HepG2 (cell line): ENCODE measurements around the gene TNFAIP1. TPM values are rescaled to one million over a fixed set of nuclear protein-coding genes. Genes with fewer than 3 reads are reported as not detected.

Source experiments
- ATAC-seq: fragments of 200-7000 bp; cut with Tn5 transposase; 3 replicates; pipeline ENCODE4 v1.9.1; 2020; ENCODE audit warnings: mild to moderate bottlenecking, moderate library complexity
- BruUV-seq: library from RNA; stranded (reverse); fragments of 400-500 nt; replicated peaks from 2 replicates; lab custom pipeline; 2021; lab: Mats Ljungman, UMichigan
- CTCF ChIA-PET: fragments of 300-600 bp; formaldehyde crosslinking; extraction: SDS; loops from one replicate; lab custom pipeline; 2021; ENCODE audit warnings: low total read pairs, inconsistent platforms, low intra/inter-chr PET ratio; lab: Yijun Ruan, JAX
- POLR2A ChIA-PET: fragments of 350-600 bp; sonication (Branson Sonifier 250); formaldehyde crosslinking; loops from one replicate; lab custom pipeline; 2020; ENCODE audit warnings: antibody characterized with exemption, inconsistent platforms; lab: Yijun Ruan, JAX
- DNase-seq: peaks from one replicate; pipeline ENCODE4 v3.0.0-alpha.2; 2015; ENCODE audit warnings: low spot score
- FAIRE-seq: peaks from 3 replicates; lab custom pipeline; 2011; peaks lifted over from hg19 to GRCh38; lab: Jason Lieb, UNC
- H2AFZ ChIP-seq: one replicate; pipeline ENCODE4 v1.6.1; 2011; ENCODE audit warnings: low read length, inconsistent platforms
- H3K27ac ChIP-seq: fragments of 300-600 bp; 3 replicates; pipeline ENCODE4 v1.8.0; 2011; ENCODE audit warnings: mixed run types, mild to moderate bottlenecking, mixed read lengths, low read length, inconsistent platforms; ENCODE audit not compliant: insufficient read depth; ENCODE audit errors: extremely low read length
- H3K27me3 ChIP-seq, 2 experiments: fragments of 200-600 bp in 1 of 2; 2 replicates in 1 of 2; 3 replicates in 1 of 2; pipeline versions ENCODE4 v1.6.0 to v1.8.0; 2011; ENCODE audit warnings: low read length in 2 of 2, mild to moderate bottlenecking in 2 of 2, moderate library complexity in 2 of 2, inconsistent platforms in 1 of 2; ENCODE audit not compliant: insufficient read depth in 2 of 2, control insufficient read depth in 1 of 2
- H3K36me3 ChIP-seq, 2 experiments: fragments of 200-600 bp in 1 of 2; replicated peaks in 1 of 2; 2 replicates in 1 of 2; 3 replicates in 1 of 2; pipeline versions ENCODE4 v1.5.1 to v1.8.0; 2011; ENCODE audit warnings: low read length in 2 of 2, inconsistent platforms in 1 of 2; ENCODE audit not compliant: insufficient read depth in 2 of 2, control insufficient read depth in 1 of 2
- H3K4me1 ChIP-seq: 2 replicates; pipeline ENCODE4 v1.5.1; 2012; ENCODE audit warnings: low read length, inconsistent platforms; ENCODE audit not compliant: insufficient read depth
- H3K4me2 ChIP-seq: 2 replicates; pipeline ENCODE4 v1.6.0; 2011; ENCODE audit warnings: low read depth, low read length, inconsistent platforms
- H3K4me3 ChIP-seq, 3 experiments: fragments of 200-600 bp in 1 of 3; sonication (generic), shearing (Covaris generic) in 1 of 3; replicated peaks in 1 of 3; 2 replicates each; pipeline ENCODE4 v1.5.1; 2011 to 2016; ENCODE audit warnings: low read length in 3 of 3, inconsistent platforms in 2 of 3, low read depth in 2 of 3, mild to moderate bottlenecking in 2 of 3, control low read depth in 1 of 3, mixed read lengths in 1 of 3; ENCODE audit not compliant: insufficient read depth in 1 of 3
- H3K79me2 ChIP-seq: one replicate; pipeline ENCODE4 v1.6.1; 2011; ENCODE audit warnings: low read length, inconsistent platforms; ENCODE audit not compliant: insufficient read depth
- H3K9ac ChIP-seq: 2 replicates; pipeline ENCODE4 v1.6.0; 2011; ENCODE audit warnings: mild to moderate bottlenecking, low read depth, low read length, inconsistent platforms; ENCODE audit not compliant: insufficient read depth
- H3K9me3 ChIP-seq: 2 replicates; pipeline ENCODE4 v1.5.1; 2012; ENCODE audit warnings: mild to moderate bottlenecking, low read length
- H4K20me1 ChIP-seq: 2 replicates; pipeline ENCODE4 v1.6.0; 2011; ENCODE audit warnings: inconsistent platforms, mild to moderate bottlenecking, low read length, moderate library complexity; ENCODE audit not compliant: insufficient read depth
- EEA1 ChIP-seq: sonication (generic); formaldehyde crosslinking; IDR thresholded peaks from 2 replicates; pipeline ENCODE4 v1.5.1; 2020; ENCODE audit warnings: mild to moderate bottlenecking, missing genetic modification reagents, borderline replicate concordance
- ELF3 ChIP-seq: IDR thresholded peaks from 2 replicates; pipeline ENCODE4 v1.6.1; 2016; ENCODE audit warnings: missing genetic modification reagents, missing compliant biosample characterization
- HMGXB4 ChIP-seq, 2 experiments: sonication (generic) in 1 of 2; formaldehyde crosslinking in 1 of 2; IDR thresholded peaks; 2 replicates each; pipeline versions ENCODE4 v1.4.0 to v1.6.1; 2018 to 2020; ENCODE audit warnings: missing genetic modification reagents in 2 of 2, borderline replicate concordance in 1 of 2, low read depth in 1 of 2, mild to moderate bottlenecking in 1 of 2, missing biosample characterization in 1 of 2
- MED1 ChIP-seq: sonication (generic); formaldehyde crosslinking; IDR thresholded peaks from 2 replicates; pipeline ENCODE4 v1.4.0; 2020; ENCODE audit warnings: missing genetic modification reagents
- MXD3 ChIP-seq: IDR thresholded peaks from 2 replicates; pipeline ENCODE4 v1.6.1; 2016; ENCODE audit warnings: mild to moderate bottlenecking, missing biosample characterization, missing genetic modification reagents
- NR2F1 ChIP-seq, 2 experiments: fragments of 450-650 bp in 1 of 2; formaldehyde crosslinking in 1 of 2; IDR thresholded peaks; 2 replicates each; pipeline versions ENCODE4 v1.5.0 to v1.6.1; 2016 to 2020; ENCODE audit warnings: mild to moderate bottlenecking in 1 of 2, missing compliant biosample characterization in 1 of 2, missing genetic modification reagents in 1 of 2, moderate library complexity in 1 of 2
- TARDBP ChIP-seq: sonication (generic); formaldehyde crosslinking; IDR thresholded peaks from 2 replicates; pipeline ENCODE4 v1.8.0; 2022; ENCODE audit warnings: mild to moderate bottlenecking, missing genetic modification reagents
- TFDP2 ChIP-seq: sonication (generic); formaldehyde crosslinking; IDR thresholded peaks from 2 replicates; pipeline ENCODE4 v1.4.0; 2020; ENCODE audit warnings: missing genetic modification reagents
- ZNF674 ChIP-seq: sonication (generic); formaldehyde crosslinking; IDR thresholded peaks from 2 replicates; pipeline ENCODE4 v1.5.0; 2020; ENCODE audit warnings: low read depth, mild to moderate bottlenecking, missing genetic modification reagents
- WGBS: methylation state at CpG from one replicate; pipeline ENCODE4 v1.1.6; 2017; ENCODE audit warnings: low lambda C conversion rate; 5-methylcytosine and 5-hydroxymethylcytosine counted together
- in situ Hi-C: cut with HindIII; loops from 2 replicates; pipeline ENCODE4 v1.10.0; 2017; ENCODE audit warnings: low pct_unique_long_range_greater_than_20kb; ENCODE audit not compliant: extremely low pct_ligation_motif_present
- intact Hi-C: fragments of 100-400 bp; cut with micrococcal nuclease; formaldehyde crosslinking; loops from one replicate; pipeline ENCODE4 v1.10.0; 2022; ENCODE audit not compliant: unreplicated experiment
- polyA plus RNA-seq, 8 experiments: library from polyadenylated mRNA; depleted of rRNA in 3 of 8; stranded (reverse) in 7 of 8; unstranded in 1 of 8; fragments of >200 nt; fragmentation: Illumina TruSeq in 4 of 8; extraction: Trizol in 4 of 8; gene quantifications; 2 replicates each; pipeline versions ENCODE4 v1.2.1 to v1.2.3, GENCODE V29; 2011 to 2016; ENCODE audit warnings: low read depth in 4 of 8, missing spikeins in 1 of 8, mixed read lengths in 1 of 8; ENCODE audit not compliant: insufficient read depth in 1 of 8
- total RNA-seq, 5 experiments: library from RNA; depleted of rRNA; stranded (reverse); fragments of >200 nt; fragmentation: Illumina TruSeq; extraction: Trizol; gene quantifications; 2 replicates each; pipeline ENCODE4 v1.2.3, GENCODE V29; 2016; ENCODE audit warnings: low read depth in 1 of 5
- TF ChIP-seq, protein P1 (sequence below): sonication (generic); formaldehyde crosslinking; IDR thresholded peaks from 2 replicates; pipeline ENCODE4 v1.5.1; 2020; ENCODE audit warnings: mild to moderate bottlenecking, moderate library complexity, missing genetic modification reagents
- TF ChIP-seq, protein P2 (sequence below): sonication (generic); formaldehyde crosslinking; conservative IDR thresholded peaks from 2 replicates; pipeline ENCODE4 v1.4.0; 2020; ENCODE audit warnings: missing genetic modification reagents
- TF ChIP-seq, protein P3 (sequence below): sonication (generic); formaldehyde crosslinking; IDR thresholded peaks from 2 replicates; pipeline ENCODE4 v1.5.1; 2020; ENCODE audit warnings: missing genetic modification reagents, mild to moderate bottlenecking, borderline replicate concordance

TNFAIP1 gene
- total and polyA plus RNA-seq, 2 of the 13 experiments (the other 11 are each of a cell fraction or from before 2014, with no cell fraction given), result 17.5 to 40.6 TPM

DNA sequence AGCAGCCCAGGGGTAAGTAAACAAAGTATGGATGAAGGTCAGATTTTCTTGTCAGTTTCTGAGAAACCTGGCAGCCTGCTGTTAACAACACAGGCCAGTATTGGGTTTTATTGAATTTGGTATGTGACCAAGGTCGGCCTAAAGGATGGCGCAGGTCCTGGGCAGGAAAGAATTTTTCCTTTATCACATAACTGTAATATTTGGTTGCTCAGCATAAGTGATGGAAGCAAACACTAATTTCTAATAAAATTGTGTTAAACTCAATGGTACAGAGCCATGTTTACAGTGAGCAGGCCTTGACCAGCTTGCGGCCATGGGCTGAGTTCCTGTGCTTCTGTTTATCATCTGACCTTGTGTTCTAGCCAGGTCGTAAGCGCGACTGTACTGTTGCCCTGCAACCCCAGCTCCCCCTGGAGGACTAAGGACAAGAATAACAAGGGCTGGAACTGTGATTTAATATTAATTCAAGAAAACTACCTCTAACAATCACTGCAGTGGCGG, 11.2 kb downstream of the TNFAIP1 start:
- Histone ChIP-seq H3K9me3 (no peaks in the 10 kb centered on the region), H3K36me3 (peaks cover 31 to 74% of the 10 kb centered on the region in 2 experiments), H3K4me1 (peaks cover 26% of the 10 kb centered on the region), H3K9ac (no peak overlapping the region), H2AFZ (no peak overlapping the region), H3K27ac (peak overlapping the region; percentile 43), H3K4me3 (no peak overlapping the region), H3K79me2 (no peaks in the 10 kb centered on the region), H3K27me3 (no peaks in the 10 kb centered on the region), H4K20me1 (no peaks in the 10 kb centered on the region), H3K4me2 (peak overlapping the region; percentile 21; the same call in 1 of the 2 replicates)
- in situ Hi-C loops (no loop called here), intact Hi-C loops (loop anchor here (5.0 kb wide), 1 partner anchor 114 kb away; no protein-coding TSS in a partner anchor)
- 42% methylated on average over 7 of the region's 7 CpGs for WGBS
- FAIRE-seq (peak; percentile 93), ATAC-seq (peak; percentile 86), DNase-seq (peak; percentile 69)
- no TSS peak for BruUV-seq
- POLR2A ChIA-PET, result interaction anchor here (0.9 to 5.7 kb wide), 8 partner anchors 10 to 142 kb away, joined by 3 to 68 read pairs (median 14); partner anchors contain the start of genes IFT20, POLDIP2, SLC46A1 and TMEM97
- CTCF ChIA-PET, result interaction anchor here (0.8 to 1.2 kb wide), 2 partner anchors 70 to 107 kb away, joined by 3 to 4 read pairs; no protein-coding TSS in a partner anchor
- TF ChIP-seq, protein P1, sequence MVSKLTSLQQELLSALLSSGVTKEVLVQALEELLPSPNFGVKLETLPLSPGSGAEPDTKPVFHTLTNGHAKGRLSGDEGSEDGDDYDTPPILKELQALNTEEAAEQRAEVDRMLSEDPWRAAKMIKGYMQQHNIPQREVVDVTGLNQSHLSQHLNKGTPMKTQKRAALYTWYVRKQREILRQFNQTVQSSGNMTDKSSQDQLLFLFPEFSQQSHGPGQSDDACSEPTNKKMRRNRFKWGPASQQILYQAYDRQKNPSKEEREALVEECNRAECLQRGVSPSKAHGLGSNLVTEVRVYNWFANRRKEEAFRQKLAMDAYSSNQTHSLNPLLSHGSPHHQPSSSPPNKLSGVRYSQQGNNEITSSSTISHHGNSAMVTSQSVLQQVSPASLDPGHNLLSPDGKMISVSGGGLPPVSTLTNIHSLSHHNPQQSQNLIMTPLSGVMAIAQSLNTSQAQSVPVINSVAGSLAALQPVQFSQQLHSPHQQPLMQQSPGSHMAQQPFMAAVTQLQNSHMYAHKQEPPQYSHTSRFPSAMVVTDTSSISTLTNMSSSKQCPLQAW, result peak; percentile 22; the same call in 1 of the 2 replicates
- TF ChIP-seq TFDP2 (CRISPR knock-in tag) (0 out of 2 replicates have a peak, but pooled peaks have one; percentile 29), MXD3 (CRISPR knock-in tag) (no peak), ELF3 (CRISPR knock-in tag) (0 out of 2 replicates have a peak, but pooled peaks have one; percentile 33), NR2F1 (CRISPR knock-in tag; IDR thresholded peaks at IDR 0.05) (peak; percentile 25 to 45; a peak in 2 of 4 replicates), ZNF674 (CRISPR knock-in tag) (no peak), HMGXB4 (CRISPR knock-in tag; IDR thresholded peaks at IDR 0.05; ENCODE audit: borderline replicate concordance in 1 of 2, low read depth in 1 of 2) (peak; percentile 36 to 58; a peak in 3 of 4 replicates), TARDBP (CRISPR knock-in tag) (no peak; the same call in 1 of the 2 replicates), MED1 (CRISPR knock-in tag) (peak; percentile 55), EEA1 (CRISPR knock-in tag) (no peak)
- TF ChIP-seq, protein P2, sequence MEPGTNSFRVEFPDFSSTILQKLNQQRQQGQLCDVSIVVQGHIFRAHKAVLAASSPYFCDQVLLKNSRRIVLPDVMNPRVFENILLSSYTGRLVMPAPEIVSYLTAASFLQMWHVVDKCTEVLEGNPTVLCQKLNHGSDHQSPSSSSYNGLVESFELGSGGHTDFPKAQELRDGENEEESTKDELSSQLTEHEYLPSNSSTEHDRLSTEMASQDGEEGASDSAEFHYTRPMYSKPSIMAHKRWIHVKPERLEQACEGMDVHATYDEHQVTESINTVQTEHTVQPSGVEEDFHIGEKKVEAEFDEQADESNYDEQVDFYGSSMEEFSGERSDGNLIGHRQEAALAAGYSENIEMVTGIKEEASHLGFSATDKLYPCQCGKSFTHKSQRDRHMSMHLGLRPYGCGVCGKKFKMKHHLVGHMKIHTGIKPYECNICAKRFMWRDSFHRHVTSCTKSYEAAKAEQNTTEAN, result 0 out of 2 replicates have a peak, but pooled peaks have one; percentile 21
- TF ChIP-seq, protein P3, sequence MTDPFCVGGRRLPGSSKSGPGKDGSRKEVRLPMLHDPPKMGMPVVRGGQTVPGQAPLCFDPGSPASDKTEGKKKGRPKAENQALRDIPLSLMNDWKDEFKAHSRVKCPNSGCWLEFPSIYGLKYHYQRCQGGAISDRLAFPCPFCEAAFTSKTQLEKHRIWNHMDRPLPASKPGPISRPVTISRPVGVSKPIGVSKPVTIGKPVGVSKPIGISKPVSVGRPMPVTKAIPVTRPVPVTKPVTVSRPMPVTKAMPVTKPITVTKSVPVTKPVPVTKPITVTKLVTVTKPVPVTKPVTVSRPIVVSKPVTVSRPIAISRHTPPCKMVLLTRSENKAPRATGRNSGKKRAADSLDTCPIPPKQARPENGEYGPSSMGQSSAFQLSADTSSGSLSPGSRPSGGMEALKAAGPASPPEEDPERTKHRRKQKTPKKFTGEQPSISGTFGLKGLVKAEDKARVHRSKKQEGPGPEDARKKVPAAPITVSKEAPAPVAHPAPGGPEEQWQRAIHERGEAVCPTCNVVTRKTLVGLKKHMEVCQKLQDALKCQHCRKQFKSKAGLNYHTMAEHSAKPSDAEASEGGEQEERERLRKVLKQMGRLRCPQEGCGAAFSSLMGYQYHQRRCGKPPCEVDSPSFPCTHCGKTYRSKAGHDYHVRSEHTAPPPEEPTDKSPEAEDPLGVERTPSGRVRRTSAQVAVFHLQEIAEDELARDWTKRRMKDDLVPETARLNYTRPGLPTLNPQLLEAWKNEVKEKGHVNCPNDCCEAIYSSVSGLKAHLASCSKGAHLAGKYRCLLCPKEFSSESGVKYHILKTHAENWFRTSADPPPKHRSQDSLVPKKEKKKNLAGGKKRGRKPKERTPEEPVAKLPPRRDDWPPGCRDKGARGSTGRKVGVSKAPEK (CRISPR knock-in tag), result no peak
